GDM1 (cell line): ENCODE data around the gene TMCC3.
"Not testable (repeated sequence)": the region's sequence is repeated elsewhere in the genome, so short reads cannot be mapped to it uniquely, and the experiment has no call there.

Experiments used
- DNase-seq: peaks from one replicate; lab custom pipeline; 2025; lab: John Stamatoyannopoulos, UW

Gene TMCC3

GRCh38 chr12:94601307-94601706, 49.0 kb downstream of the TMCC3 start:
- not testable (repeated sequence) for DNase-seq

- no peak for DNase-seq
Observed at GRCh38 chr12:94599189-94599588, 51.2 kb downstream of the TMCC3 start.

- DNase-seq: no peak
Observed at GRCh38 chr12:94597268-94597667, 53.1 kb downstream of the TMCC3 start.

- DNase-seq: no peak
Observed at GRCh38 chr12:94596596-94596995, 53.8 kb downstream of the TMCC3 start.

- no peak for DNase-seq
Observed at GRCh38 chr12:94595152-94595551, 55.2 kb downstream of the TMCC3 start.

- no peak for DNase-seq
Observed at GRCh38 chr12:94594443-94594825, 55.9 kb downstream of the TMCC3 start.

GRCh38 chr12:94593822-94594442, 56.4 kb downstream of the TMCC3 start:
- DNase-seq: no peak

- not testable (repeated sequence) for DNase-seq
Observed at GRCh38 chr12:94592723-94593122, 57.6 kb downstream of the TMCC3 start.

GRCh38 chr12:94592080-94592479, 58.3 kb downstream of the TMCC3 start:
- DNase-seq: no peak

GRCh38 chr12:94590428-94590827, 59.9 kb downstream of the TMCC3 start:
- DNase-seq: no peak

GRCh38 chr12:94589591-94590001, 60.8 kb downstream of the TMCC3 start:
- no peak for DNase-seq

- DNase-seq: no peak
Observed at GRCh38 chr12:94588346-94588745, 62.0 kb downstream of the TMCC3 start.

GRCh38 chr12:94587266-94588241, 62.8 kb downstream of the TMCC3 start:
- DNase-seq: no peak

- DNase-seq: no peak
Observed at GRCh38 chr12:94586589-94587259, 63.6 kb downstream of the TMCC3 start.

- no peak for DNase-seq
Observed at GRCh38 chr12:94585626-94586025, 64.7 kb downstream of the TMCC3 start.

GRCh38 chr12:94584377-94584776, 66.0 kb downstream of the TMCC3 start:
- no peak for DNase-seq

- no peak for DNase-seq
Observed at GRCh38 chr12:94582591-94582990, 67.8 kb downstream of the TMCC3 start.

GRCh38 chr12:94575645-94576403, 74.5 kb downstream of the TMCC3 start:
- DNase-seq: no peak

- no peak for DNase-seq
Observed at GRCh38 chr12:94575024-94575423, 75.3 kb downstream of the TMCC3 start.

- no peak for DNase-seq
Observed at GRCh38 chr12:94571556-94571955, 78.8 kb downstream of the TMCC3 start.

- no peak for DNase-seq
Observed at GRCh38 chr12:94570161-94570560, 80.2 kb downstream of the TMCC3 start.

GRCh38 chr12:94567761-94568160, 82.6 kb downstream of the TMCC3 start:
- no peak for DNase-seq
